Suprapubic skin (tissue), 4 donors: ENCODE measurements around the gene CYP4F3. TPM values are rescaled to one million over a fixed set of nuclear protein-coding genes. Genes with fewer than 3 reads are reported as not detected.
"Not testable (repeated sequence)": the region's sequence is repeated elsewhere in the genome, so short reads cannot be mapped to it uniquely, and the experiment has no call there.

Source experiments
- DNase-seq, 2 donors: peaks; one replicate each; pipeline ENCODE4 v3.0.0-alpha.2; 2019; ENCODE audit warnings: low spot score in 2 of 2
- H3K27ac ChIP-seq: fragments of 200-600 bp; sonication (generic); one replicate; pipeline ENCODE4 v1.5.1; 2019
- H3K27me3 ChIP-seq: fragments of 200-600 bp; sonication (generic); one replicate; pipeline ENCODE4 v1.5.1; 2019
- H3K36me3 ChIP-seq: fragments of 200-600 bp; sonication (generic); one replicate; pipeline ENCODE4 v1.5.1; 2019
- H3K4me1 ChIP-seq: fragments of 200-600 bp; sonication (generic); one replicate; pipeline ENCODE4 v1.5.1; 2019
- H3K4me3 ChIP-seq: fragments of 200-600 bp; sonication (generic); one replicate; pipeline ENCODE4 v1.5.1; 2019; ENCODE audit warnings: mild to moderate bottlenecking
- H3K9me3 ChIP-seq: fragments of 200-600 bp; sonication (generic); one replicate; pipeline ENCODE4 v1.5.1; 2019
- CTCF ChIP-seq, 2 donors: fragments of 200-600 bp in 1 of 2; fragments of 450-650 bp in 1 of 2; sonication (generic) in 1 of 2; IDR thresholded peaks; one replicate each; pipeline ENCODE4 v1.5.1; 2016 to 2019; ENCODE audit warnings: antibody characterized with exemption in 2 of 2, mild to moderate bottlenecking in 1 of 2, moderate library complexity in 1 of 2
- EP300 ChIP-seq: sonication (generic); formaldehyde crosslinking; IDR thresholded peaks from one replicate; pipeline ENCODE4 v1.6.1; 2017; ENCODE audit warnings: antibody characterized with exemption
- POLR2A ChIP-seq, 2 donors: fragments of 450-650 bp; IDR thresholded peaks; one replicate each; pipeline ENCODE4 v1.6.1; 2017; ENCODE audit warnings: antibody characterized with exemption in 2 of 2, mild to moderate bottlenecking in 2 of 2, moderate library complexity in 2 of 2
- POLR2AphosphoS5 ChIP-seq, 3 donors: sonication (generic); formaldehyde crosslinking; IDR thresholded peaks; one replicate each; pipeline ENCODE4 v1.6.1; 2017; ENCODE audit warnings: antibody characterized with exemption in 3 of 3
- WGBS: methylation state at CpG from one replicate; pipeline ENCODE4 v1.1.5; 2018; 5-methylcytosine and 5-hydroxymethylcytosine counted together
- total RNA-seq, 4 donors: library from RNA; depleted of rRNA; stranded (reverse); fragments of >200 nt; gene quantifications; one replicate each; pipeline ENCODE4 v1.1.0, GENCODE V29; 2016

Gene CYP4F3
- total RNA-seq, 4 donors from 2014 or later: 9.5 to 14.4 (median 12.2) TPM

- Histone ChIP-seq H3K27ac (no peak overlapping the region), H3K4me1 (peaks cover 24% of the 10 kb centered on the region), H3K4me3 (no peak overlapping the region), H3K36me3 (no peaks in the 10 kb centered on the region), H3K9me3 (no peaks in the 10 kb centered on the region), H3K27me3 (no peaks in the 10 kb centered on the region)
- no peak for TF ChIP-seq EP300
- no peak for TF ChIP-seq POLR2A (IDR thresholded peaks at IDR 0.05)
- TF ChIP-seq POLR2AphosphoS5 (IDR thresholded peaks at IDR 0.05): no peak
- no peak for TF ChIP-seq CTCF (IDR thresholded peaks at IDR 0.05)
- no peak for DNase-seq
These were observed 2.1 kb downstream of the CYP4F3 start for GRCh38 chr19:15642807-15643206.

GRCh38 chr19:15643387-15643786 lies 2.7 kb downstream of the CYP4F3 start:
- no peak overlapping the region for H3K4me3 ChIP-seq
- H3K27me3 ChIP-seq: no peaks in the 10 kb centered on the region
- DNase-seq: no peak
- 88% methylated on average over 3 of the region's 3 CpGs for WGBS
- TF ChIP-seq EP300 (no peak), CTCF (IDR thresholded peaks at IDR 0.05) (no peak), POLR2AphosphoS5 (IDR thresholded peaks at IDR 0.05) (no peak), POLR2A (IDR thresholded peaks at IDR 0.05) (no peak)
- H3K9me3 ChIP-seq: no peaks in the 10 kb centered on the region
- peaks cover 24% of the 10 kb centered on the region for H3K4me1 ChIP-seq
- H3K36me3 ChIP-seq: no peaks in the 10 kb centered on the region
- H3K27ac ChIP-seq: no peak overlapping the region

GRCh38 chr19:15644066-15644741 lies 3.5 kb downstream of the CYP4F3 start:
- H3K9me3 ChIP-seq: no peaks in the 10 kb centered on the region
- 91% methylated on average over 3 of the region's 3 CpGs for WGBS
- no peak overlapping the region for H3K27ac ChIP-seq
- H3K4me3 ChIP-seq: no peak overlapping the region
- H3K36me3 ChIP-seq: no peaks in the 10 kb centered on the region
- H3K4me1 ChIP-seq: peaks cover 24% of the 10 kb centered on the region
- DNase-seq: no peak
- no peaks in the 10 kb centered on the region for H3K27me3 ChIP-seq
- TF ChIP-seq EP300 (no peak), POLR2A (IDR thresholded peaks at IDR 0.05) (no peak), POLR2AphosphoS5 (IDR thresholded peaks at IDR 0.05) (no peak), CTCF (IDR thresholded peaks at IDR 0.05) (no peak)

GRCh38 chr19:15644816-15645215 lies 4.1 kb downstream of the CYP4F3 start:
- Histone ChIP-seq H3K4me3 (no peak overlapping the region), H3K9me3 (no peaks in the 10 kb centered on the region), H3K27me3 (no peaks in the 10 kb centered on the region), H3K27ac (no peak overlapping the region), H3K4me1 (peaks cover 21% of the 10 kb centered on the region), H3K36me3 (no peaks in the 10 kb centered on the region)
- no peak for DNase-seq
- WGBS: 76% methylated on average over 3 of the region's 3 CpGs
- TF ChIP-seq CTCF (IDR thresholded peaks at IDR 0.05): no peak
- no peak for TF ChIP-seq POLR2AphosphoS5 (IDR thresholded peaks at IDR 0.05)
- no peak for TF ChIP-seq EP300

GRCh38 chr19:15649526-15649925 lies 8.8 kb downstream of the CYP4F3 start:
- H3K4me3 ChIP-seq: no peak overlapping the region
- TF ChIP-seq POLR2A (IDR thresholded peaks at IDR 0.05) (no peak), EP300 (no peak), POLR2AphosphoS5 (IDR thresholded peaks at IDR 0.05) (no peak), CTCF (IDR thresholded peaks at IDR 0.05) (no peak)
- H3K36me3 ChIP-seq: no peaks in the 10 kb centered on the region

GRCh38 chr19:15650123-15650522 lies 9.4 kb downstream of the CYP4F3 start:
- not testable (repeated sequence) for H3K27me3 ChIP-seq, H3K36me3 ChIP-seq

More at GRCh38 chr19:15649526-15649925, 8.8 kb downstream of the CYP4F3 start:
- H3K9me3 ChIP-seq: no peaks in the 10 kb centered on the region
- no peaks in the 10 kb centered on the region for H3K4me1 ChIP-seq
- WGBS: 73% methylated on average over 2 of the region's 2 CpGs
- peaks cover 7% of the 10 kb centered on the region for H3K27me3 ChIP-seq
- DNase-seq: no peak
- no peak overlapping the region for H3K27ac ChIP-seq

More at GRCh38 chr19:15650123-15650522, 9.4 kb downstream of the CYP4F3 start:
- H3K4me3 ChIP-seq, H3K9me3 ChIP-seq, DNase-seq, H3K4me1 ChIP-seq, H3K27ac ChIP-seq: not testable (repeated sequence)
